Measurements from ENCODE around the gene CSF2RB. TPM values are rescaled to one million over a fixed set of nuclear protein-coding genes. Genes with fewer than 3 reads are reported as not detected.

CSF2RB gene
- total RNA-seq, 1 donor from 2014 or later: 152 TPM

DNA sequence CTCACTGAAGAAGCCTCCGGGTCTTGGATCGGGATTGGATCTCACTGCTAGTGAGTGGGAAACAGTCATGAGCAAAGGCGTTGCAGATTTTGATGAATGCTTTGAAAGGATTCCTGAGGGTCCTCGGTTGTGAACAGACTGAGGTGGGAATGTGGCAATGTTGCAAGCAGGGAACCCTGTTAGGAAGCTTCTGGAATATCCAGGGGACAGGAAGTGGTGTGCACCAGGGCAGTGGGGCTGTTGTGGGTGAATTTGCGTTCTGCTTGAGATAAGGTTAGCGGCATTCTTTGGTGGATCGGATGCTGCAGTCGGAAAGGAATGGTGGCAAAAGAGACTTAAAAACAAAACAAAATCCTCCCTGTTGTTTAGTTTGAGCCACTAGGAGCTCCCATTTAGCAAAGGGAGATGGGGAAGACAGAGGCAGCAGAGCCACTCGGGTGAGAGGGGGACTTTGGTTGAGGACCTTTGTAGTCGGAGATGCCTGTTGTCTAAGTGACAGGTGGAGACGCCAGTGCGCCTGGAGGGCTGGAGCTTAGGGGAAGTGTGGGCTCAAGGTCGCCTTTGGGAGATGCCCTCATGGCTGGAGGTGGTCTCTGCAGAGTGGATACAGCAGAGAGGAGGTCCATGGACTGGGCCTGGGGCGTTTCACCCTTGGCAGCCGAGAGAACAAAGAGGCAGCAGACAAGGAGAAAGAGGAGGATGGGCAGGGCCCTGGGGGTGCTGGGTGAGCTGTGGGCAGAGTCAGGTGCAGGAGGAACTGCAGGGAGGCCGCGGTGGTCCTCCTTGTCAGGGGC, 37.6 kb downstream of the CSF2RB start:
- TF ChIP-seq, protein P1, sequence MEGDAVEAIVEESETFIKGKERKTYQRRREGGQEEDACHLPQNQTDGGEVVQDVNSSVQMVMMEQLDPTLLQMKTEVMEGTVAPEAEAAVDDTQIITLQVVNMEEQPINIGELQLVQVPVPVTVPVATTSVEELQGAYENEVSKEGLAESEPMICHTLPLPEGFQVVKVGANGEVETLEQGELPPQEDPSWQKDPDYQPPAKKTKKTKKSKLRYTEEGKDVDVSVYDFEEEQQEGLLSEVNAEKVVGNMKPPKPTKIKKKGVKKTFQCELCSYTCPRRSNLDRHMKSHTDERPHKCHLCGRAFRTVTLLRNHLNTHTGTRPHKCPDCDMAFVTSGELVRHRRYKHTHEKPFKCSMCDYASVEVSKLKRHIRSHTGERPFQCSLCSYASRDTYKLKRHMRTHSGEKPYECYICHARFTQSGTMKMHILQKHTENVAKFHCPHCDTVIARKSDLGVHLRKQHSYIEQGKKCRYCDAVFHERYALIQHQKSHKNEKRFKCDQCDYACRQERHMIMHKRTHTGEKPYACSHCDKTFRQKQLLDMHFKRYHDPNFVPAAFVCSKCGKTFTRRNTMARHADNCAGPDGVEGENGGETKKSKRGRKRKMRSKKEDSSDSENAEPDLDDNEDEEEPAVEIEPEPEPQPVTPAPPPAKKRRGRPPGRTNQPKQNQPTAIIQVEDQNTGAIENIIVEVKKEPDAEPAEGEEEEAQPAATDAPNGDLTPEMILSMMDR (IDR thresholded peaks at IDR 0.05): no peak
- H3K4me3 Mint-ChIP-seq: no peak overlapping the region
- no peak for DNase-seq
- H3K27ac Mint-ChIP-seq: no peak overlapping the region
- H3K36me3 Mint-ChIP-seq (ENCODE audit: low read depth): no peaks in the 10 kb centered on the region
- POLR2A ChIA-PET: no interaction called here
- H3K4me1 Mint-ChIP-seq: peaks cover 8% of the 10 kb centered on the region
- peaks cover 18% of the 10 kb centered on the region for H3K27me3 Mint-ChIP-seq
- CTCF ChIA-PET: no interaction called here
- no peak for ATAC-seq (ENCODE audit: low read depth)
- H3K9me3 Mint-ChIP-seq: no peaks in the 10 kb centered on the region
- intact Hi-C loops (cut with micrococcal nuclease): no loop called here

DNA sequence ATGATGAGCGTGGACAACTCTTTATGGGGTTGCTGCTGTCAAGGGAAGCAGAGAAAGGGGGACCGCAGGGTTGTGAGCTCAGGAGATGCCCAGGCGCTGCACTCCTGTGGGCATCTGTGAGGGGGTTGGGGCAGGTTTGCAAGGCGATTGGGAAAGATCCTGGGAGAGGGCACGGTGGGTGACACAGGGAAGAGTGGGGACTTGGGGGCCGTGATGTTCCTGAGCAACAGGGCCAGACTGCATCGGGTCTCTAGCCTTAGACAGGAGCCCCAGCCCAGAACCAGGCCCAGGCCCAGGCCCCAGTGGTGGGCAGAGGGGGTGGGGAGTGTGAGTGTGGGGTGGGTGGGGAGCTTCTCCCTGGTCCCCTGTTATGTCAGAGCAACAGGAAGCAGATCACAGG, 38.3 kb downstream of the CSF2RB start:
- POLR2A ChIA-PET: no interaction called here
- Mint-ChIP-seq H3K4me1 (peaks cover 7% of the 10 kb centered on the region), H3K36me3 (ENCODE audit: low read depth) (no peaks in the 10 kb centered on the region), H3K4me3 (no peak overlapping the region), H3K27ac (no peak overlapping the region), H3K9me3 (peaks cover 3% of the 10 kb centered on the region), H3K27me3 (peaks cover 18% of the 10 kb centered on the region)
- no peak for ATAC-seq (ENCODE audit: low read depth)
- CTCF ChIA-PET: no interaction called here
- no peak for DNase-seq
- intact Hi-C loops (cut with micrococcal nuclease): no loop called here
- TF ChIP-seq, protein P1 (IDR thresholded peaks at IDR 0.05): no peak

DNA sequence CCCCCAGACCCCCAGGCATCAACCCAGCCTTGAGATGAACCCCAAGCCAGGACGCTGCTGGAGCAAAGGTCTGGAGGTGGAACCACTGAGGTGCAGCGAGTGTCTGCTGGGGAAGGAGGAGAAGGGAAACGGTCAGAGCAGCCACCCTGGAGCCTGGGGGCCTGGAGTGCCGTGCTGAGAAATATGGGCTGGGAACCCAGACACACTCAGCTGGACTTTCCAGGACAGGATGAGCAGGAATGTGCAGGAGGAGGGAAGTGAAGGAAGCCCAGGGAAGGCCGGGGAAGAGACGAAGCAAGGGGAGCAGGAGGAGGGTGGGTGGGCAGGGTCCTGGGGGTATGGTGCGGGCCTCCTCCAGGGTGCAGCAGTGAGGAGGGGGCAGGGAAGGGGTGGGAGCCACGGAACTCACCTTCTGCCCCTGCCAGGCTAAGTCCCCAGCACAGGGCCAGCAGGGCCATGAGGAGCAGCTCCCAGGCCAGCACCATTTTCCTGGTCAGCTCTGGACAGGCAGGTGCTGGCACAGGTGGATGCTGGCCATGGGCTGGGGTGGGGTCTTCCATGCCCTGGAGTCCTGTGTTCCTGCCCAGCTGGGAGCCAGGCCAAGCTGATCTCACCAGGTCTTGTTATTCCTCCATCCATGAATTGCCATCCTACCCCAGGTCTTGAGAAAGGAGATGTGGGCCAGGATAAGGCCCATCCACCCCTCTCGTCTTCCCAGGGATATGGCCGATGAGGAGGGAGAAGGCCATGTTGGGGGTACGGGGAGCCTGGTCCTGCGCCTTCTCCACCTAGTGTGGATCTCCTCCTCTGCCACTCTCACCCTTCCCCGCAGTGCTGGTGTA, 40.0 kb downstream of the CSF2RB start:
- intact Hi-C loops (cut with micrococcal nuclease): no loop called here
- ATAC-seq (ENCODE audit: low read depth) (no peak), DNase-seq (no peak)
- CTCF ChIA-PET: interaction anchor here (0.8 kb wide), 1 partner anchor 97 kb away, joined by 3 read pairs; no protein-coding TSS in a partner anchor
- peaks cover 19% of the 10 kb centered on the region for H3K27me3 Mint-ChIP-seq
- peaks cover 6% of the 10 kb centered on the region for H3K4me1 Mint-ChIP-seq
- H3K36me3 Mint-ChIP-seq (ENCODE audit: low read depth): no peaks in the 10 kb centered on the region
- POLR2A ChIA-PET: interaction anchor here (0.6 kb wide), 1 partner anchor 11 kb away, joined by 3 read pairs; no protein-coding TSS in a partner anchor
- H3K9me3 Mint-ChIP-seq: peaks cover 5% of the 10 kb centered on the region
- TF ChIP-seq, protein P1 (IDR thresholded peaks at IDR 0.05): no peak
- no peak overlapping the region for H3K4me3 Mint-ChIP-seq
- no peak overlapping the region for H3K27ac Mint-ChIP-seq

DNA sequence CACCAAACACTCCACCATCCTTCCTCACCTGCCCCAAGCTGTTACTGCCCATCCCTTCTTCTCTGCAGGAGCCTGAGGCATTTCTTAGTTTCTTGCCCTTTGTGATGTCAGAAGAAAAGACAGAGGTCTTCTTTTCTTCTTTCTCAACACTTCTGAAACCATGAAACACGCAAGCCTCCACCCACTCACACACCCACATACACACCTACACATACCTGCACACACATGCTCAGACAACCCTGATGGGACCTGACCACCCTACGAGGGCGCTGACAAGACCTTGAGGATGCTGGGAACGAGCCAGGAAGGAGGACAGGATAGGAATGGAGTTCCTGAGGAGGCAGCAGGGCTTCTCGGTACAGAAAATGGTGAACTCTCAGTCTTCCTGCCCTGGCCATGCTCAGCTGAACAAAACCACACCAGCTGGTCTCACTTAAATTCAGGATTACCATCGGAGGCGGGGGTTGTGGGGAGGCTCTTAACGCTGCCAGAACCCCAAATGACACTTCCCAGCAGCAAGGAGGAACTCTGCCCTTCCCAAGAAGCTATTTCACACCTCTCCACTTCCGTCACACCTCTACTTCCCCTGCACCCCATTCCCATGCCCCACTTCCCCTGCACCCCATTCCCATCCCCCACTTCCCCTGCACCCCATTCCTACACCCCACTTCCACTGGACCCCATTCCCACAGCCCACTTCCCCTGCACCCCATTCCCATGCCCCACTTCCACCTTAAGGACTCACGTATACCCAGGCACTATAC, 41.0 kb downstream of the CSF2RB start:
- TF ChIP-seq, protein P1 (IDR thresholded peaks at IDR 0.05): no peak
- intact Hi-C loops (cut with micrococcal nuclease): no loop called here
- Mint-ChIP-seq H3K9me3 (peaks cover 9% of the 10 kb centered on the region), H3K27me3 (peaks cover 26% of the 10 kb centered on the region), H3K36me3 (ENCODE audit: low read depth) (no peaks in the 10 kb centered on the region), H3K27ac (no peak overlapping the region), H3K4me3 (no peak overlapping the region), H3K4me1 (peaks cover 6% of the 10 kb centered on the region)
- ChIA-PET POLR2A (no interaction called here), CTCF (no interaction called here)
- no peak for ATAC-seq (ENCODE audit: low read depth)
- DNase-seq: no peak

Data from activated B cell treated with CpG ODN at 0.5 μM for 24 hours (primary cell).